ENCODE measurements around the gene ENOX2. TPM values are rescaled to one million over a fixed set of nuclear protein-coding genes. Genes with fewer than 3 reads are reported as not detected.

Gene ENOX2
- total and polyA plus RNA-seq, 2 experiments from 2014 or later: 8.7 to 9.0 TPM

- Histone ChIP-seq H3K9me2 (replicated peaks; ENCODE audit: insufficient read depth) (no peaks in the 10 kb centered on the region), H3K4me1 (ENCODE audit: insufficient read depth) (no peaks in the 10 kb centered on the region), H4K20me1 (ENCODE audit: insufficient read depth, poor library complexity, severe bottlenecking) (no peaks in the 10 kb centered on the region), H3K4me2 (no peak overlapping the region), H3K27me3 (no peaks in the 10 kb centered on the region), H2AFZ (no peak overlapping the region), H3K9me3 (ENCODE audit: low read depth) (no peaks in the 10 kb centered on the region), H3K4me3 (no peak overlapping the region), H3K27ac (no peak overlapping the region), H3K36me3 (replicated peaks; ENCODE audit: insufficient read depth, low read depth) (no peaks in the 10 kb centered on the region), H3K79me2 (no peaks in the 10 kb centered on the region)
- no peak for DNase-seq (ENCODE audit: low spot score)
- TF ChIP-seq EZH2phosphoT487 (IDR thresholded peaks at IDR 0.05; ENCODE audit: low read depth, severe bottlenecking, unreplicated experiment): no peak
- TF ChIP-seq CTCF (IDR thresholded peaks at IDR 0.05; ENCODE audit: poor library complexity): no peak
- no peak for TF ChIP-seq EZH2 (IDR thresholded peaks at IDR 0.05; ENCODE audit: borderline replicate concordance)
- WGBS (ENCODE audit: low lambda C conversion rate, missing lambda C conversion rate): 76% methylated on average over 6 of the region's 6 CpGs
Observed at GRCh38 chrX:130625386-130625785, 277.6 kb downstream of the ENOX2 start.

- no peak overlapping the region for H3K27ac ChIP-seq
- no peaks in the 10 kb centered on the region for H3K79me2 ChIP-seq
- TF ChIP-seq CTCF (IDR thresholded peaks at IDR 0.05; ENCODE audit: poor library complexity): no peak
- TF ChIP-seq EZH2 (IDR thresholded peaks at IDR 0.05; ENCODE audit: borderline replicate concordance): no peak
- no peak overlapping the region for H3K4me3 ChIP-seq
- no peaks in the 10 kb centered on the region for H3K27me3 ChIP-seq
- no peaks in the 10 kb centered on the region for H3K9me3 ChIP-seq (ENCODE audit: low read depth)
- H2AFZ ChIP-seq: no peak overlapping the region
- H3K36me3 ChIP-seq (replicated peaks; ENCODE audit: insufficient read depth, low read depth): no peaks in the 10 kb centered on the region
- no peak for DNase-seq (ENCODE audit: low spot score)
- H4K20me1 ChIP-seq (ENCODE audit: insufficient read depth, poor library complexity, severe bottlenecking): no peaks in the 10 kb centered on the region
- no peaks in the 10 kb centered on the region for H3K9me2 ChIP-seq (replicated peaks; ENCODE audit: insufficient read depth)
- 67% methylated on average over 4 of the region's 4 CpGs for WGBS (ENCODE audit: low lambda C conversion rate, missing lambda C conversion rate)
- no peaks in the 10 kb centered on the region for H3K4me1 ChIP-seq (ENCODE audit: insufficient read depth)
- H3K4me2 ChIP-seq: no peak overlapping the region
Observed at GRCh38 chrX:130623518-130623917, 279.5 kb downstream of the ENOX2 start.

GRCh38 chrX:130615941-130616340, 287.1 kb downstream of the ENOX2 start:
- Histone ChIP-seq H3K4me3 (no peak overlapping the region), H3K27me3 (no peaks in the 10 kb centered on the region), H2AFZ (no peak overlapping the region), H3K27ac (no peak overlapping the region), H3K9me2 (replicated peaks; ENCODE audit: insufficient read depth) (no peaks in the 10 kb centered on the region), H3K79me2 (no peaks in the 10 kb centered on the region), H3K4me2 (no peak overlapping the region), H4K20me1 (ENCODE audit: insufficient read depth, poor library complexity, severe bottlenecking) (no peaks in the 10 kb centered on the region), H3K4me1 (ENCODE audit: insufficient read depth) (no peaks in the 10 kb centered on the region), H3K36me3 (replicated peaks; ENCODE audit: insufficient read depth, low read depth) (no peaks in the 10 kb centered on the region), H3K9me3 (ENCODE audit: low read depth) (no peaks in the 10 kb centered on the region)
- DNase-seq (ENCODE audit: low spot score): no peak
- TF ChIP-seq EZH2phosphoT487 (IDR thresholded peaks at IDR 0.05; ENCODE audit: low read depth, severe bottlenecking, unreplicated experiment): no peak
- TF ChIP-seq CTCF (IDR thresholded peaks at IDR 0.05; ENCODE audit: poor library complexity): no peak
- no peak for TF ChIP-seq EZH2 (IDR thresholded peaks at IDR 0.05; ENCODE audit: borderline replicate concordance)
- WGBS (ENCODE audit: low lambda C conversion rate, missing lambda C conversion rate): 83% methylated on average over 3 of the region's 3 CpGs

- no peaks in the 10 kb centered on the region for H3K79me2 ChIP-seq
- no peak overlapping the region for H2AFZ ChIP-seq
- 63% methylated on average over 4 of the region's 4 CpGs for WGBS (ENCODE audit: low lambda C conversion rate, missing lambda C conversion rate)
- no peaks in the 10 kb centered on the region for H3K9me3 ChIP-seq (ENCODE audit: low read depth)
- H3K4me1 ChIP-seq (ENCODE audit: insufficient read depth): no peaks in the 10 kb centered on the region
- no peaks in the 10 kb centered on the region for H3K27me3 ChIP-seq
- DNase-seq (ENCODE audit: low spot score): no peak
- H3K27ac ChIP-seq: no peak overlapping the region
- no peak for TF ChIP-seq CTCF (IDR thresholded peaks at IDR 0.05; ENCODE audit: poor library complexity)
- TF ChIP-seq EZH2 (IDR thresholded peaks at IDR 0.05; ENCODE audit: borderline replicate concordance): no peak
- no peak for TF ChIP-seq EZH2phosphoT487 (IDR thresholded peaks at IDR 0.05; ENCODE audit: low read depth, severe bottlenecking, unreplicated experiment)
- H3K4me2 ChIP-seq: no peak overlapping the region
- no peaks in the 10 kb centered on the region for H3K36me3 ChIP-seq (replicated peaks; ENCODE audit: insufficient read depth, low read depth)
- no peak overlapping the region for H3K4me3 ChIP-seq
- no peaks in the 10 kb centered on the region for H4K20me1 ChIP-seq (ENCODE audit: insufficient read depth, poor library complexity, severe bottlenecking)
- H3K9me2 ChIP-seq (replicated peaks; ENCODE audit: insufficient read depth): no peaks in the 10 kb centered on the region
Observed at GRCh38 chrX:130607431-130607830, 295.6 kb downstream of the ENOX2 start.

Measured in hepatocyte (in vitro differentiated cells).